Stomach (tissue), 9 donors: ENCODE measurements around the gene PPIH. TPM values are rescaled to one million over a fixed set of nuclear protein-coding genes. Genes with fewer than 3 reads are reported as not detected.

Experiments used
- DNase-seq, 2 donors: peaks; one replicate each; pipeline versions ENCODE4 v3.0.0 to v3.0.0-alpha.2; 2013 to 2019
- H3K27ac ChIP-seq, 5 donors: fragments of 200-600 bp in 4 of 5; sonication (generic) in 4 of 5; one replicate each; pipeline ENCODE4 v1.5.1; 2013 to 2019; ENCODE audit warnings: mild to moderate bottlenecking in 1 of 5, moderate library complexity in 1 of 5
- H3K27me3 ChIP-seq, 3 donors: fragments of 200-600 bp; sonication (generic); one replicate each; pipeline ENCODE4 v1.5.1; 2017 to 2019; ENCODE audit warnings: mixed run types in 1 of 3
- H3K36me3 ChIP-seq, 4 donors: fragments of 200-600 bp; sonication (generic); 1 replicate in 3 of 4; 2 replicates in 1 of 4; pipeline ENCODE4 v1.5.1; 2016 to 2019
- H3K4me1 ChIP-seq, 4 donors: fragments of 200-600 bp; sonication (generic); one replicate each; pipeline ENCODE4 v1.5.1; 2016 to 2019
- H3K4me3 ChIP-seq, 4 donors: fragments of 200-600 bp; sonication (generic) in 3 of 4; one replicate each; pipeline ENCODE4 v1.5.1; 2016 to 2019; ENCODE audit warnings: mild to moderate bottlenecking in 1 of 4
- H3K9me3 ChIP-seq, 4 donors: fragments of 200-600 bp; sonication (generic); one replicate each; pipeline ENCODE4 v1.5.1; 2016 to 2019
- CTCF ChIP-seq, 7 experiments: fragments of 450-650 bp in 4 of 7; fragments of 200-600 bp in 3 of 7; sonication (generic) in 3 of 7; IDR thresholded peaks; one replicate each; pipeline ENCODE4 v1.5.1; 2016 to 2019; ENCODE audit warnings: antibody characterized with exemption in 7 of 7, control low read depth in 2 of 7, mild to moderate bottlenecking in 1 of 7
- EP300 ChIP-seq: sonication (generic); formaldehyde crosslinking; IDR thresholded peaks from one replicate; pipeline ENCODE4 v1.6.1; 2017; ENCODE audit warnings: antibody characterized with exemption
- POLR2A ChIP-seq, 4 donors: fragments of 450-650 bp; IDR thresholded peaks; one replicate each; pipeline ENCODE4 v1.6.1; 2016; ENCODE audit warnings: antibody characterized with exemption in 4 of 4, control low read depth in 2 of 4, mild to moderate bottlenecking in 1 of 4, moderate library complexity in 1 of 4
- POLR2AphosphoS5 ChIP-seq, 3 donors: sonication (generic); formaldehyde crosslinking; IDR thresholded peaks; one replicate each; pipeline ENCODE4 v1.6.1; 2016; ENCODE audit warnings: antibody characterized with exemption in 3 of 3
- WGBS, 5 donors: extraction: QIAGEN DNeasy Blood & Tissue Kit in 3 of 5; methylation state at CpG; one replicate each; pipeline versions ENCODE4 v1.1.5 to v1.1.7; 2013 to 2018; 5-methylcytosine and 5-hydroxymethylcytosine counted together
- intact Hi-C: fragments of 100-400 bp; cut with DNase I; formaldehyde crosslinking; loops from one replicate; pipeline ENCODE4 v1.15.1; 2023; ENCODE audit warnings: low total_unique reads
- polyA plus RNA-seq, 3 donors: library from polyadenylated mRNA; stranded (reverse); fragments of 200-250 nt; gene quantifications; one replicate each; pipeline ENCODE4 v1.2.3, GENCODE V29; 2013
- total RNA-seq, 5 donors: library from RNA; depleted of rRNA; stranded (reverse); fragments of >200 nt; gene quantifications; one replicate each; pipeline versions ENCODE4 v1.1.0 to v1.2.3, GENCODE V29; 2014 to 2016
- donor health status: healthy with polysubstance abuse.
- donor health status: Bipolar disorder and iron deficiency.
- donor health status: healthy.

The PPIH gene
- total and polyA plus RNA-seq, 8 donors = 5.2 to 72.3 (median 47.8) TPM; not detected in 1

DNA sequence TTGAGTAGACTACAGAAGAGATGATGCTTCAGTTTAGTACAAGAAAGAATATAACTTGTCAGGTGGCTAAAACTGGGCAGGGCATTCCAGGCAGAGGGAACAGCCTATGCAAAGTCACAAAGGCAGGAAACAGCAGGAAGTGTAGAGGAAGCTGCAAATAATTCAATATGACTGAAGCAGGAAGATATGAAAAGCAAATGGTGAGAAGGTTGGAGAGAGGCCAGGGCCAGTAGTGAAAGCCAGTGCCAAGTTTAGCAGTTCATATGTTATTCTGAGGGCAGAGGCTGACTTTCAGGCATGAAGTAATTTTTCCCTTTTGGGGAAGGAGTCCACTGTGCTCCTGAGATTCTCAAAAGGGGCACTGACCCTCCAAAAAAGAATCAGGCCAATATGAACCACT, 16.0 kb downstream of the PPIH start:
- Histone ChIP-seq H3K36me3 (peaks cover 7 to 61% (median 55%) of the 10 kb centered on the region in 4 donors), H3K4me3 (no peak overlapping the region), H3K27ac (peak overlapping the region in 4 of 5 donors; percentile 9 to 29 (median 15)), H3K27me3 (no peaks in the 10 kb centered on the region), H3K9me3 (no peaks in the 10 kb centered on the region), H3K4me1 (peaks cover 0 to 13% (median 3%) of the 10 kb centered on the region in 4 donors)
- intact Hi-C loops = no loop called here
- TF ChIP-seq EP300 (no peak), POLR2AphosphoS5 (IDR thresholded peaks at IDR 0.05) (no peak), POLR2A (IDR thresholded peaks at IDR 0.05) (no peak), CTCF (IDR thresholded peaks at IDR 0.05) (no peak)
- DNase-seq = peak in 1 of 2 donors; percentile 46

GRCh38 chr1:42674682-42675081, 16.5 kb downstream of the PPIH start:
- Histone ChIP-seq H3K4me3 (no peak overlapping the region), H3K4me1 (peaks cover 0 to 13% (median 3%) of the 10 kb centered on the region in 4 donors), H3K27me3 (no peaks in the 10 kb centered on the region), H3K9me3 (no peaks in the 10 kb centered on the region), H3K36me3 (peaks cover 7 to 56% (median 51%) of the 10 kb centered on the region in 4 donors), H3K27ac (peak overlapping the region in 4 of 5 donors; percentile 9 to 29 (median 15))
- peak in 1 of 2 donors; percentile 67 for DNase-seq
- intact Hi-C loops = no loop called here
- WGBS, 5 donors = 23 to 38% (median 24%) methylated on average over 1 of the region's 1 CpG
- TF ChIP-seq CTCF (IDR thresholded peaks at IDR 0.05) = no peak
- no peak for TF ChIP-seq EP300
- TF ChIP-seq POLR2A (IDR thresholded peaks at IDR 0.05) = no peak
- no peak for TF ChIP-seq POLR2AphosphoS5 (IDR thresholded peaks at IDR 0.05)

DNA sequence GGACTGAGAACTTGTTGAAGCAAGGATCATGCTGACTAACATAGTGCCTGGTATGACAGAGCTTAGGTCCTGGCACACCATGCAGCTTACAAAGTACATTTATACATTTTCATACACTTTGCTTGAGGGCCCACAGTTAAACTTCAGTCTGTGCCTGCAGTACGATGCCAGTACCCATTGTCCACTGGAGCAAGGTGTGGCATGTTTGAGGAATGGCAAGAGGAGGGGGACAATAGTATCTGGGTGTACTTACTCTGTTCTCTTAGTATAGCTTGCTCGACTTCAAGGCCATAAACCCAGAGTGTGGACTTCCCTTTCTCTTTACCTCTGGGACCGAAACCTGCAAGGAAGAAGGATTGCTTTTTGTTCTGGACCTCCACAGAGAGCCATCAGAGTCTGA, 17.2 kb downstream of the PPIH start:
- Histone ChIP-seq H3K9me3 (no peaks in the 10 kb centered on the region), H3K27me3 (no peaks in the 10 kb centered on the region), H3K4me1 (peaks cover 3 to 20% (median 10%) of the 10 kb centered on the region in 4 donors), H3K4me3 (no peak overlapping the region), H3K36me3 (peaks cover 7 to 48% (median 44%) of the 10 kb centered on the region in 4 donors), H3K27ac (no peak overlapping the region)
- TF ChIP-seq POLR2AphosphoS5 (IDR thresholded peaks at IDR 0.05) = no peak
- 76 to 86% (median 81%) methylated on average over 3 of the region's 3 CpGs for WGBS, 5 donors
- DNase-seq = no peak
- intact Hi-C loops = no loop called here

GRCh38 chr1:42676534-42677087, 18.4 kb downstream of the PPIH start:
- H3K4me1 ChIP-seq = peaks cover 9 to 30% (median 18%) of the 10 kb centered on the region in 4 donors
- H3K4me3 ChIP-seq = no peak overlapping the region
- WGBS, 5 donors = 87 to 96% (median 92%) methylated on average over 3 of the region's 3 CpGs
- peaks cover 7 to 39% (median 36%) of the 10 kb centered on the region in 4 donors for H3K36me3 ChIP-seq
- intact Hi-C loops = no loop called here
- no peak for DNase-seq
- no peak for TF ChIP-seq EP300
- TF ChIP-seq POLR2A (IDR thresholded peaks at IDR 0.05) = no peak
- no peak for TF ChIP-seq POLR2AphosphoS5 (IDR thresholded peaks at IDR 0.05)
- TF ChIP-seq CTCF (IDR thresholded peaks at IDR 0.05) = no peak
- H3K27me3 ChIP-seq = no peaks in the 10 kb centered on the region
- H3K27ac ChIP-seq = no peak overlapping the region
- no peaks in the 10 kb centered on the region for H3K9me3 ChIP-seq

- intact Hi-C loops = no loop called here
- no peaks in the 10 kb centered on the region for H3K27me3 ChIP-seq
- WGBS, 5 donors = 81 to 89% (median 86%) methylated on average over 10 of the region's 10 CpGs
- H3K36me3 ChIP-seq = peaks cover 0 to 33% (median 22%) of the 10 kb centered on the region in 4 donors
- H3K27ac ChIP-seq = no peak overlapping the region
- TF ChIP-seq CTCF (IDR thresholded peaks at IDR 0.05) = no peak
- TF ChIP-seq POLR2AphosphoS5 (IDR thresholded peaks at IDR 0.05) = no peak
- TF ChIP-seq EP300 = no peak
- H3K9me3 ChIP-seq = no peaks in the 10 kb centered on the region
- H3K4me3 ChIP-seq = no peak overlapping the region
- H3K4me1 ChIP-seq = peaks cover 22 to 37% (median 31%) of the 10 kb centered on the region in 4 donors
- no peak for DNase-seq
Observed at GRCh38 chr1:42679364-42679983, 21.3 kb downstream of the PPIH start.
